Mesodermal cell (in vitro differentiated cells): Measurements from ENCODE around the gene LSM12.
A peak's percentile ranks its signal among the peaks of the same experiment; 100 is the strongest.
"Not testable (repeated sequence)": the region's sequence is repeated elsewhere in the genome, so short reads cannot be mapped to it uniquely, and the experiment has no call there.

Source experiments
- H3K27ac ChIP-seq: 2 replicates; pipeline ENCODE4 v1.7.0; 2013; ENCODE audit warnings: mild to moderate bottlenecking, low read depth, low read length, moderate library complexity; ENCODE audit not compliant: severe bottlenecking
- H3K36me3 ChIP-seq: 2 replicates; pipeline ENCODE4 v1.7.1; 2013; ENCODE audit warnings: mild to moderate bottlenecking, low read length, moderate library complexity; ENCODE audit not compliant: control insufficient read depth, insufficient read depth
- H3K4me1 ChIP-seq: one replicate; pipeline ENCODE4 v1.7.1; 2013; ENCODE audit warnings: mild to moderate bottlenecking, low read length; ENCODE audit not compliant: insufficient read depth, control insufficient read depth, poor library complexity, severe bottlenecking
- H3K4me3 ChIP-seq: 2 replicates; pipeline ENCODE4 v1.7.0; 2013; ENCODE audit warnings: low read length, control low read depth, mild to moderate bottlenecking; ENCODE audit not compliant: insufficient read depth, poor library complexity, severe bottlenecking; ENCODE audit errors: extremely low read depth
- H3K9me3 ChIP-seq: 2 replicates; pipeline ENCODE4 v1.7.1; 2013; ENCODE audit warnings: mild to moderate bottlenecking, low read length, moderate library complexity; ENCODE audit not compliant: control insufficient read depth
- WGBS, 2 experiments: methylation state at CpG; one replicate each; pipeline ENCODE4 v1.1.5; 2013; ENCODE audit warnings: missing lambda C conversion rate in 2 of 2; ENCODE audit not compliant: insufficient coverage in 2 of 2; 5-methylcytosine and 5-hydroxymethylcytosine counted together

LSM12 gene

GRCh38 chr17:44059101-44059892 is 7.2 kb downstream of the LSM12 start:
- H3K36me3 ChIP-seq, result peaks cover 96% of the 10 kb centered on the region
- H3K4me1 ChIP-seq, result peaks cover 14% of the 10 kb centered on the region
- WGBS, 2 experiments, result 96 to 97% methylated on average over 11 of the region's 14 CpGs

GRCh38 chr17:44053125-44053872 is 13.2 kb downstream of the LSM12 start:
- no peaks in the 10 kb centered on the region for H3K9me3 ChIP-seq
- H3K27ac ChIP-seq, result no peak overlapping the region
- H3K36me3 ChIP-seq, result peaks cover 97% of the 10 kb centered on the region
- H3K4me1 ChIP-seq, result no peaks in the 10 kb centered on the region
- WGBS, 2 experiments, result 92 to 94% methylated on average over 2 to 3 of the region's 3 CpGs
- no peak overlapping the region for H3K4me3 ChIP-seq

More at GRCh38 chr17:44059101-44059892, 7.2 kb downstream of the LSM12 start:
- Histone ChIP-seq H3K4me3 (no peak overlapping the region), H3K27ac (no peak overlapping the region), H3K9me3 (no peaks in the 10 kb centered on the region)

DNA sequence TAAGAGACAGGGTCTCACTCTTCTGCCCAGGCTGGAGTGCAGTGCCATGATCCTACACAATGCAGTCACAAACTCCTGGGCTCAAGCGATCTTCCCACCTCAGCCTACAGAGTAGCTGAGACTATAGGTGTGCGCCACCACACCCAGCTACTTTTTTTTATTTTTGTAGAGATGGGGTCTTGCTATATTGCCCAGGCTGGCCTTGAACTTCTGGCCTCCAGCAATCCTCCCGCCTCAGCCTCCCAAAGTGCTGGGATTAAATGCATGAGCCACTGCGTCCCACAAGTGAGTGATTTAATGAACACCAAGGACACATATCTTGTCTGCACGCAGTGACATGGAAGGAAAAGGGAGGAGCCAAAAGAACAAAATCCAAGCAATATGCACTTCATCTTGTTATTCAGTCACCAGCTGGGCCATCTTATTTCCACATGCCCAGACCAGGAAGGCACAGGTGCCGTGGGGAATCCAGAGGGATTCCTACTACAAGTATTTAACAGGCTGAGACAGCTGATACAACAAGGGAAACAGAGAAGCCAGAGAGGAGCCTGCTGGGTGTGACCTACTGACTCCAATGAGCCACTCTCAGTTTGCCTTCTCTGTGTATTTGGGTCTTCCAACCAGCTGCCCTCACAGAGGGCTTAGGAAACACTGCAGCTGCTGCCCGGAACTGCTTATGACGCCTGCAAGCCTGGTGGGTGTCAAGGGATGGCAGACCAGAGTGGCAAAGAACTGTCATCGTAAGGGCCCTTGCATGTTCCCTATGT is 17.0 kb downstream of the LSM12 start:
- 95 to 97% methylated on average over 5 to 7 of the region's 9 CpGs for whole genome bisulfite sequencing, 2 experiments
- H3K36me3 ChIP-seq, result peaks cover 73% of the 10 kb centered on the region

DNA sequence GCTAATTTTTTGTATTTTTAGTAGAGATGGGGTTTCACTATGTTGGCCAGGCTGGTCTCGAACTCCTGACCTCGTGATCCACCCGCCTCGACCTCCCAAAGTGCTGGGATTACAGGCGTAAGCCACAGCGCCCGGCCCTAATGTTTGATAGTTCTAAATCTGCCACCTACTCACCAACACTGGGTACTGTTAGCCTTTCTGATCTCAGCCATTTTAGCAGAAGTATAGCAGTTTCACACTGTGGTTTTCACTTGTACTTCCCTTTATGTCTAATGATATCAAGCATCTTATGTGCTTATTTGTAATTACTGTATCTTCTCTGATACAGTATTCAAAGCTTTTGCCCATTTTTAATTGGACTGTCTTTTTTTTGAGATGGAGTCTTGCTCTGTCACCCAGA is 19.6 kb downstream of the LSM12 start:
- H3K4me1 ChIP-seq, result peaks cover 11% of the 10 kb centered on the region
- H3K36me3 ChIP-seq, result peaks cover 59% of the 10 kb centered on the region
- not testable (repeated sequence) for H3K9me3 ChIP-seq, H3K27ac ChIP-seq, H3K4me3 ChIP-seq
- WGBS, 2 experiments, result 82 to 100% methylated on average over 1 to 3 of the region's 7 CpGs

More for the DNA sequence above, 17.0 kb downstream of the LSM12 start:
- Histone ChIP-seq H3K4me1 (no peaks in the 10 kb centered on the region), H3K4me3 (no peak overlapping the region), H3K27ac (no peak overlapping the region), H3K9me3 (no peaks in the 10 kb centered on the region)

GRCh38 chr17:44045486-44045885 is 21.0 kb downstream of the LSM12 start:
- Histone ChIP-seq H3K4me1 (peaks cover 13% of the 10 kb centered on the region), H3K36me3 (peaks cover 52% of the 10 kb centered on the region), H3K4me3 (no peak overlapping the region), H3K9me3 (no peaks in the 10 kb centered on the region), H3K27ac (no peak overlapping the region)
- 80 to 100% methylated on average over 1 to 2 of the region's 4 CpGs for WGBS, 2 experiments

DNA sequence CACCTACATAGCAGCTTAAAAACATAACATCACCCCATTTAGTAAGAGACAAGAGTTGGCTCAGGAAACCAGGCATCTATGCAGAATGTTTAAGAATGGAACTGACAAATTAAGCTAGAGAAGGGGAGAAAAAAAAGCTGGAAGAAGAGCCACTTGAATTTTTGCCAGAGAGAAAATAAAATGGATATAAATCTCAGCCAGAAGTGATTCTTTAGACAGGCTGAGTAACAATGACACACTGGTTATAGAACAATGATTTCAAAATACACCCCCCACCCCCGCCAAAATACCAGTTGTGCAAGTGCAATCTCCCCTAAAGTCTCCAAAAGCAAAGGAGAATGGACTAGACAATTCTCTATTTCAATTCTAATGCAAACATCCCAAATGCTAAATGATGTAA is 22.4 kb downstream of the LSM12 start:
- Histone ChIP-seq H3K36me3 (peaks cover 49% of the 10 kb centered on the region), H3K4me3 (no peak overlapping the region), H3K9me3 (no peaks in the 10 kb centered on the region), H3K27ac (no peak overlapping the region), H3K4me1 (peaks cover 13% of the 10 kb centered on the region)
- no CpG with 5 or more reads among the region's 1 CpG for WGBS, 2 experiments

GRCh38 chr17:44043272-44043696 is 23.2 kb downstream of the LSM12 start:
- no peak overlapping the region for H3K4me3 ChIP-seq
- H3K36me3 ChIP-seq, result peaks cover 49% of the 10 kb centered on the region
- H3K9me3 ChIP-seq, result no peaks in the 10 kb centered on the region
- WGBS, 2 experiments, result 80 to 85% methylated on average over 2 to 3 of the region's 4 CpGs
- peak overlapping the region; percentile 41 for H3K27ac ChIP-seq
- H3K4me1 ChIP-seq, result peaks cover 13% of the 10 kb centered on the region

DNA sequence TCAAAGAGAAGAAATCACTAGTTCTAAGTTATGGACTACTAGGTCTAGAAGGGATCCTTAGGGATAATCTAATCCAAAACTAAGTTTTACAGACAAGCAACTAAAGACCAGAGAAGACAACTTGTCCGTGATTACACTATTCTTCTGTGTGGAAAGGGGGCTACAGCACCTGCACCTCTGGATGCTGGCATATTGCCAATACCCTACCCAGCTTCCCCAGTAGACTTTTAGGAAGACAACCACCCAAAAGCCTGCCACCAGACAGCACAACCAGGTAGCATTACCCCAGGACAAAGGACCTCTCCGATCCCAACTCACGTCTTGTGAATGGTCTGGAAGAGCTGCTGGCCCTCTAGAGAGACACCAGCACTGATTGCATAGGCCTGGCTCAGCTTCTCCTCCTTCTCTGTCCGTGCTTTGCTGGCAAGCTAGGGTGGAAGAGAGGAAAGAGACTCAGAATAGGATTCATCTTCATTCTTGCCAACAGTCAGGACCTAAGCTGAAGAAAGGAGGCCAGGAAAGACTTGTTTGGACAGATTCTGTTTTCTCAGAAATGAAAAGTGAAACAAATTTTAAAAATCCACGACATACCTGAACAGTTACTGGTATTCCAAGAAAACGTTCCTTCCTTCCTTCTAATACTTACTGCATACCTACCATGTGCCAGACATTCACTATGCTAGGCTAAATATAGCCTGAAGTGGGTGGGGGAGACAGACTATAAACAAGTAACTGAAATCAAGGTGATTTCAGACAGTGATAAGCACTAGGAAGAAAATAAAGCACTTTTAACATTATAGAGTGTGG is 26.4 kb downstream of the LSM12 start:
- Histone ChIP-seq H3K9me3 (no peaks in the 10 kb centered on the region), H3K27ac (no peak overlapping the region), H3K4me1 (peaks cover 13% of the 10 kb centered on the region), H3K36me3 (peaks cover 61% of the 10 kb centered on the region), H3K4me3 (no peak overlapping the region)
- 90 to 93% methylated on average over 2 to 3 of the region's 6 CpGs for WGBS, 2 experiments

DNA sequence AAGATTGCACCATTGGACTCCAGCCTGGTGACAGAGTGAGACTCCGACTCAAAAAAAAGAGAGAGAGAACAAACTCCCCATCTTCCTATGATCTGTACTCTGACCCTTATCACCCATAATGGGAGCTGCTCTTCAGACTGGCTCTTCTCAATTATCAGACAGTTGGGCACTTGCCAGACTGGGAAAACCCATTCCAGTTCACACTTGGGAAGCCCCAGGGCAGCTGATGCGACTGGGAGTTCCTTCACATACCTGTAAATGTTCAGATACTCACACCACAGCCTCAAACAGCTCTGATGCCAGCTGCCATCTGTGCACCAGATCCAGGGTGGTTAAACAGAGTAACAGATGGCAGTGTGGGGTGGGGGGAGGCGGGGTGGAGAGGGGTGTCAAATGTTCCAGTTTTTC is 27.9 kb downstream of the LSM12 start:
- no peaks in the 10 kb centered on the region for H3K9me3 ChIP-seq
- WGBS, 2 experiments, result 100% methylated on average over 2 of the region's 3 CpGs
- no peak overlapping the region for H3K4me3 ChIP-seq
- peaks cover 60% of the 10 kb centered on the region for H3K36me3 ChIP-seq
- peaks cover 7% of the 10 kb centered on the region for H3K4me1 ChIP-seq
- H3K27ac ChIP-seq, result no peak overlapping the region

DNA sequence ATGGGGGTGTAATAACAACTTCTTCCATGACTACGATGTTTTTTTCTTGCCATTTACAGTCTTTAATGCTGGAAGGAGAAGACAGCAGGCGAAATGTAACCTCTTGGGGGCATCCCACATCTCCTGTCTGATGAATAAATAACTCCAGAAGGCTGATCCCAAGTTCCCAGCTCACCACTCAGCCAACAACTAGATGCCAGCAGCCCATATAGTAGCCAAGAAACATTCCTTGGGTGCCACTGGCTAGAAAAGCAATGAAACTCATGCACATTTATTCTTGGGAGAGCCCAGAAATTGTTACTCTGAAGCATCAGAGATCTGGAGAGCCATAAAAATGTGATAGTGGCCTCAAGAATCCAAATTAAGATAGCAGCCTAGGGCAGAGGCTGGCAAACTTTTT is 29.0 kb downstream of the LSM12 start:
- Histone ChIP-seq H3K9me3 (no peaks in the 10 kb centered on the region), H3K4me3 (no peak overlapping the region), H3K27ac (no peak overlapping the region), H3K36me3 (peaks cover 68% of the 10 kb centered on the region), H3K4me1 (peaks cover 3% of the 10 kb centered on the region)
- WGBS, 2 experiments, result 100% methylated on average over 1 of the region's 2 CpGs
